Endothelial cell of umbilical vein (primary cell): Measurements from ENCODE around the gene MTMR4. TPM values are rescaled to one million over a fixed set of nuclear protein-coding genes. Genes with fewer than 3 reads are reported as not detected.

ENCODE experiments used
- BruUV-seq: library from RNA; stranded (reverse); fragments of 400-500 nt; replicated peaks from 2 replicates; lab custom pipeline; 2021; lab: Mats Ljungman, UMichigan
- CTCF ChIA-PET: fragments of 300-600, 350-600 bp; sonication (Branson Sonifier 250); formaldehyde crosslinking; loops from one replicate; lab custom pipeline; 2021; ENCODE audit warnings: antibody characterized with exemption, inconsistent platforms; lab: Charles Lee
- POLR2A ChIA-PET: fragments of 300-600, 350-600 bp; sonication (Branson Sonifier 250); formaldehyde crosslinking; loops from one replicate; lab custom pipeline; 2021; ENCODE audit warnings: antibody characterized with exemption, inconsistent platforms; lab: Charles Lee
- DNase-seq: peaks from one replicate; pipeline ENCODE4 v3.0.0-alpha.2; 2011; ENCODE audit warnings: low read depth, low spot score
- FAIRE-seq: peaks from 2 replicates; lab custom pipeline; 2011; peaks lifted over from hg19 to GRCh38; lab: Jason Lieb, UNC
- H2AFZ ChIP-seq: 2 replicates; pipeline ENCODE4 v1.6.0; 2012; ENCODE audit warnings: low read depth, low read length, control low read depth, inconsistent platforms
- H3K27ac ChIP-seq: 2 replicates; pipeline ENCODE4 v1.5.1; 2011; ENCODE audit warnings: low read depth, mild to moderate bottlenecking, control low read depth, low read length, moderate library complexity; ENCODE audit not compliant: insufficient read depth
- H3K27me3 ChIP-seq, 2 experiments: 2 replicates each; pipeline versions ENCODE4 v1.6.0 to v1.6.1; 2011; ENCODE audit warnings: low read length in 2 of 2, mixed read lengths in 1 of 2; ENCODE audit not compliant: control insufficient read depth in 2 of 2, insufficient read depth in 2 of 2
- H3K36me3 ChIP-seq, 2 experiments: 2 replicates in 1 of 2; 3 replicates in 1 of 2; pipeline ENCODE4 v1.5.1; 2011; ENCODE audit warnings: low read length in 2 of 2, mild to moderate bottlenecking in 1 of 2, moderate library complexity in 1 of 2; ENCODE audit not compliant: control insufficient read depth in 2 of 2, insufficient read depth in 2 of 2; ENCODE audit errors: extremely low read depth in 1 of 2
- H3K4me1 ChIP-seq: 3 replicates; pipeline ENCODE4 v1.5.1; 2011; ENCODE audit warnings: mild to moderate bottlenecking, low read length; ENCODE audit not compliant: control insufficient read depth, insufficient read depth; ENCODE audit errors: extremely low read depth
- H3K4me2 ChIP-seq: 2 replicates; pipeline ENCODE4 v1.6.1; 2011; ENCODE audit warnings: low read length, control low read depth, mixed read lengths; ENCODE audit not compliant: insufficient read depth
- H3K4me3 ChIP-seq, 3 experiments: fragments of 200-600 bp in 1 of 3; sonication (generic), shearing (Covaris generic) in 1 of 3; replicated peaks in 1 of 3; 2 replicates each; pipeline ENCODE4 v1.5.1; 2011 to 2016; ENCODE audit warnings: control low read depth in 3 of 3, low read length in 3 of 3, mild to moderate bottlenecking in 2 of 3, inconsistent platforms in 1 of 3, low read depth in 1 of 3, moderate library complexity in 1 of 3; ENCODE audit not compliant: insufficient read depth in 1 of 3
- H3K79me2 ChIP-seq: 2 replicates; pipeline ENCODE4 v1.6.0; 2012; ENCODE audit warnings: low read length, inconsistent platforms; ENCODE audit not compliant: control insufficient read depth, insufficient read depth
- H3K9ac ChIP-seq: replicated peaks from 2 replicates; pipeline ENCODE3; 2011; ENCODE audit warnings: low read length, control low read depth; ENCODE audit not compliant: insufficient read depth; ENCODE audit errors: extremely low read depth
- H3K9me1 ChIP-seq: replicated peaks from 3 replicates; pipeline ENCODE4 v1.6.0; 2011; ENCODE audit warnings: mild to moderate bottlenecking, low read length; ENCODE audit not compliant: control insufficient read depth, insufficient read depth; ENCODE audit errors: extremely low read depth
- H3K9me3 ChIP-seq: replicated peaks from 2 replicates; pipeline ENCODE4 v1.5.1; 2012; ENCODE audit warnings: low read length, inconsistent platforms; ENCODE audit not compliant: control insufficient read depth, insufficient read depth
- H4K20me1 ChIP-seq: replicated peaks from 2 replicates; pipeline ENCODE3; 2011; ENCODE audit warnings: mild to moderate bottlenecking, low read length; ENCODE audit not compliant: control insufficient read depth, insufficient read depth; ENCODE audit errors: extremely low read depth
- CTCF ChIP-seq, 2 donors: IDR thresholded peaks; 1 replicate in 1 of 2; 2 replicates in 1 of 2; pipeline ENCODE4 v1.5.1; 2011; ENCODE audit warnings: low read length in 2 of 2, mild to moderate bottlenecking in 2 of 2, moderate library complexity in 2 of 2, control low read depth in 1 of 2, inconsistent platforms in 1 of 2, low read depth in 1 of 2; ENCODE audit not compliant: insufficient read depth in 1 of 2; ENCODE audit errors: extremely low read depth in 1 of 2
- EZH2 ChIP-seq: IDR thresholded peaks from 2 replicates; pipeline ENCODE4 v1.6.1; 2012; ENCODE audit warnings: borderline replicate concordance, low read depth, mild to moderate bottlenecking, moderate library complexity, low read length, inconsistent platforms; ENCODE audit not compliant: severe bottlenecking
- GATA2 ChIP-seq: IDR thresholded peaks from 2 replicates; pipeline ENCODE4 v1.7.0; 2011; ENCODE audit warnings: low read depth, mild to moderate bottlenecking, moderate library complexity, mixed read lengths, low read length; ENCODE audit not compliant: insufficient read length, insufficient read depth
- JUN ChIP-seq: IDR thresholded peaks from 2 replicates; pipeline ENCODE4 v1.6.1; 2011; ENCODE audit warnings: borderline replicate concordance, low read depth; ENCODE audit not compliant: insufficient read length, insufficient read depth
- MAX ChIP-seq: IDR thresholded peaks from 2 replicates; pipeline ENCODE4 v1.6.1; 2011; ENCODE audit not compliant: insufficient read depth, insufficient read length
- MYC ChIP-seq: IDR thresholded peaks from one replicate; pipeline ENCODE4 v1.6.1; 2011; ENCODE audit warnings: mild to moderate bottlenecking, low read depth, low read length
- POLR2AphosphoS5 ChIP-seq: IDR thresholded peaks from 2 replicates; pipeline ENCODE4 v1.6.1; 2012; ENCODE audit warnings: low read depth, mild to moderate bottlenecking, control low read depth, low read length, moderate library complexity; ENCODE audit not compliant: insufficient read depth
- dilution Hi-C: fragments of 300-500 bp; cut with MboI; formaldehyde crosslinking; loops from one replicate; pipeline ENCODE4 v1.15.0; 2019; ENCODE audit warnings: low sequenced_read_pairs; ENCODE audit not compliant: extremely low pct_ligation_motif_present
- intact Hi-C: fragments of 100-400 bp; cut with micrococcal nuclease; formaldehyde crosslinking; loops from one replicate; pipeline ENCODE4 v1.10.0; 2022
- polyA plus RNA-seq, 4 experiments: library from polyadenylated mRNA; depleted of rRNA in 3 of 4; stranded (reverse) in 3 of 4; unstranded in 1 of 4; fragments of >200 nt; gene quantifications; 2 replicates each; pipeline versions ENCODE4 v1.2.1 to v1.2.3, GENCODE V29; 2011 to 2012; ENCODE audit warnings: missing spikeins in 1 of 4
- total RNA-seq: library from RNA; stranded (reverse); gene quantifications from 2 replicates; pipeline ENCODE4 v1.2.3, GENCODE V29; 2021

Gene MTMR4
- total and polyA plus RNA-seq, 2 donors (not counting 3 experiments of a cell fraction or from before 2014, with no cell fraction given), result 25.1 to 41.0 TPM

DNA sequence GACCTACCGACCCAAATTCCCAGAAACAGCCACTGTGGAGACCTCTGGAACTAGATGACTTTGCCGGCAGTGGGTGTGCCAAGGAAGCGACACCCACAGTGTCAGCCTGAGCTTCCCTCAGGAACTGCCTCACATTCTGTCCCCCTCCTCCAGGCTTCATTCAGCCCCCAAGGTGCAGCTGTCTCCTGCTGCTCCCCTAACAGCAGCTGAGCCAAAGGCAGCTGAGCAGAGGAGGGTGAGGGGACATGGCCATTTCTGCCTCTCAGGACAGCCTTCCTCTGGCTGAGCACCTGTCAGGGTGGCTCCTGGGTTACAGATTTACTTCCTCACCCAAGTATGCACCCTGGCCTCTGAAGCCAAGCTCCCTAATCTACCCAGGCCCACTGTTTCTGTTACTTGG, 22.1 kb upstream of the MTMR4 start:
- peaks cover 10% of the 10 kb centered on the region in 2 experiments for H3K27me3 ChIP-seq
- BruUV-seq, result no TSS peak
- no peaks in the 10 kb centered on the region for H3K79me2 ChIP-seq
- intact Hi-C loops, result no loop called here
- no peak overlapping the region for H3K27ac ChIP-seq
- H3K4me1 ChIP-seq, result peaks cover 3% of the 10 kb centered on the region
- no peaks in the 10 kb centered on the region for H3K36me3 ChIP-seq
- TF ChIP-seq EZH2 (no peak), MAX (no peak), JUN (no peak), GATA2 (no peak), POLR2AphosphoS5 (no peak), MYC (no peak), CTCF (IDR thresholded peaks at IDR 0.05; ENCODE audit: extremely low read depth in 1 of 2, insufficient read depth in 1 of 2, low read depth in 1 of 2, low read length in 2 of 2) (no peak)
- H3K4me3 ChIP-seq, result no peak overlapping the region
- DNase-seq (no peak), FAIRE-seq (no peak)
- H3K4me2 ChIP-seq, result no peak overlapping the region
- CTCF ChIA-PET, result interaction anchor here (1.0 to 3.3 kb wide), 5 partner anchors 9 to 41 kb away, joined by 3 to 12 read pairs (median 4); no protein-coding TSS in a partner anchor
- no peak overlapping the region for H2AFZ ChIP-seq
- POLR2A ChIA-PET, result interaction anchor here (0.5 kb wide), 1 partner anchor 359 kb away, joined by 3 read pairs; no protein-coding TSS in a partner anchor
- H3K9me3 ChIP-seq, result no peaks in the 10 kb centered on the region
- H4K20me1 ChIP-seq, result no peaks in the 10 kb centered on the region
- H3K9ac ChIP-seq, result no peak overlapping the region
- dilution Hi-C loops, result no loop called here
- H3K9me1 ChIP-seq, result no peaks in the 10 kb centered on the region
